HCT116 (cell line): ENCODE results near the gene IKZF3. TPM values are rescaled to one million over a fixed set of nuclear protein-coding genes. Genes with fewer than 3 reads are reported as not detected.

ENCODE experiments used
- ATAC-seq: fragments of 200-7000 bp; cut with Tn5 transposase; 2 replicates; pipeline ENCODE4 v1.9.1; 2020; ENCODE audit warnings: mild to moderate bottlenecking, moderate library complexity
- BruUV-seq: library from RNA; stranded (reverse); fragments of 400-500 nt; replicated peaks from 2 replicates; lab custom pipeline; 2021; lab: Mats Ljungman, UMichigan
- CTCF ChIA-PET: fragments of 300-600 bp; sonication (Branson Sonifier 250); formaldehyde crosslinking; loops from one replicate; lab custom pipeline; 2021; ENCODE audit warnings: antibody characterized with exemption; lab: Charles Lee
- POLR2A ChIA-PET: fragments of 300-600, 350-600 bp; sonication (Branson Sonifier 250); formaldehyde crosslinking; loops from one replicate; lab custom pipeline; 2021; ENCODE audit warnings: antibody characterized with exemption; lab: Charles Lee
- RAD21 ChIA-PET, 2 experiments: fragments of 300-600 bp; sonication (Branson Sonifier 250); formaldehyde crosslinking; loops; one replicate each; lab custom pipeline; 2023; ENCODE audit warnings: low total read pairs in 2 of 2; ENCODE audit not compliant: uncharacterized antibody in 2 of 2, unreplicated experiment in 2 of 2, low non-redundant PET in 1 of 2; lab: Charles Lee
- DNase-seq: peaks from one replicate; pipeline ENCODE4 v3.0.0-alpha.2; 2010; ENCODE audit warnings: low read depth, low spot score
- H2AFZ ChIP-seq: fragments of 200-600 bp; shearing (Covaris generic), sonication (generic); 2 replicates; pipeline ENCODE4 v1.6.1; 2017; ENCODE audit warnings: low read depth, mixed run types, mixed read lengths, antibody characterized with exemption, low read length; ENCODE audit not compliant: poor library complexity, severe bottlenecking
- H3K27ac ChIP-seq: 2 replicates; pipeline ENCODE4 v1.5.1; 2012; ENCODE audit warnings: low read depth, low read length
- H3K27me3 ChIP-seq: fragments of 200-600 bp; sonication (generic); 2 replicates; pipeline ENCODE4 v1.6.1; 2016; ENCODE audit warnings: mixed run types, low read length, mixed read lengths; ENCODE audit not compliant: insufficient read depth
- H3K36me3 ChIP-seq, 2 experiments: fragments of 200-500 bp in 1 of 2; fragments of 200-600 bp in 1 of 2; sonication (Bioruptor generic) in 1 of 2; sonication (generic) in 1 of 2; 2 replicates each; pipeline versions ENCODE4 v1.5.1 to v1.6.1; 2014 to 2016; ENCODE audit warnings: low read length in 2 of 2, inconsistent platforms in 1 of 2, mixed read lengths in 1 of 2, mixed run types in 1 of 2; ENCODE audit not compliant: insufficient read depth in 2 of 2, control insufficient read depth in 1 of 2
- H3K4me1 ChIP-seq, 2 experiments: fragments of 200-600 bp in 1 of 2; sonication (generic) in 1 of 2; 2 replicates each; pipeline versions ENCODE4 v1.5.1 to v1.6.1; 2012 to 2017; ENCODE audit warnings: low read length in 2 of 2, inconsistent platforms in 1 of 2, mild to moderate bottlenecking in 1 of 2, mixed read lengths in 1 of 2, mixed run types in 1 of 2, moderate library complexity in 1 of 2; ENCODE audit not compliant: insufficient read depth in 2 of 2, control insufficient read depth in 1 of 2
- H3K4me2 ChIP-seq: fragments of 200-600 bp; sonication (generic); 2 replicates; pipeline ENCODE4 v1.6.1; 2017; ENCODE audit warnings: mixed run types, low read length, mixed read lengths
- H3K4me3 ChIP-seq, 2 experiments: fragments of 200-600 bp in 1 of 2; sonication (generic) in 1 of 2; replicated peaks in 1 of 2; 2 replicates each; pipeline ENCODE4 v1.5.1; 2011 to 2016; ENCODE audit warnings: low read length in 2 of 2, control low read depth in 1 of 2, low read depth in 1 of 2, mild to moderate bottlenecking in 1 of 2, mixed read lengths in 1 of 2, mixed run types in 1 of 2
- H3K79me2 ChIP-seq: fragments of 200-600 bp; sonication (generic); 2 replicates; pipeline ENCODE4 v1.6.1; 2017; ENCODE audit warnings: mild to moderate bottlenecking, mixed run types, low read length, moderate library complexity, mixed read lengths; ENCODE audit not compliant: insufficient read depth
- H3K9ac ChIP-seq: fragments of 200-600 bp; sonication (generic); 2 replicates; pipeline ENCODE4 v1.6.1; 2016; ENCODE audit warnings: low read length, mixed read lengths
- H3K9me2 ChIP-seq: fragments of 200-600 bp; sonication (generic), shearing (Covaris generic); 2 replicates; pipeline ENCODE4 v1.6.1; 2017; ENCODE audit warnings: mixed run types, mild to moderate bottlenecking, moderate library complexity; ENCODE audit not compliant: insufficient read depth
- H3K9me3 ChIP-seq, 2 experiments: fragments of 200-500 bp in 1 of 2; fragments of 200-600 bp in 1 of 2; sonication (Bioruptor generic) in 1 of 2; sonication (generic) in 1 of 2; 2 replicates each; pipeline ENCODE4 v1.6.1; 2014 to 2017; ENCODE audit warnings: low read length in 2 of 2, mixed read lengths in 2 of 2, inconsistent platforms in 1 of 2, low read depth in 1 of 2, mild to moderate bottlenecking in 1 of 2, mixed run types in 1 of 2, moderate library complexity in 1 of 2; ENCODE audit not compliant: control insufficient read depth in 1 of 2, insufficient read depth in 1 of 2
- H4K20me1 ChIP-seq: fragments of 200-600 bp; sonication (generic), shearing (Covaris generic); 2 replicates; pipeline ENCODE4 v1.6.1; 2017; ENCODE audit warnings: mixed run types, mild to moderate bottlenecking, moderate library complexity; ENCODE audit not compliant: insufficient read depth
- ATF3 ChIP-seq: IDR thresholded peaks from 2 replicates; pipeline ENCODE4 v1.6.1; 2012
- CBX3 ChIP-seq: IDR thresholded peaks from 2 replicates; pipeline ENCODE4 v1.6.1; 2012; ENCODE audit warnings: low read depth
- CEBPB ChIP-seq: IDR thresholded peaks from 2 replicates; pipeline ENCODE4 v1.6.1; 2012; ENCODE audit warnings: low read depth
- CTCF ChIP-seq, 3 experiments: fragments of 200-600 bp in 1 of 3; sonication (generic) in 1 of 3; IDR thresholded peaks in 2 of 3; conservative IDR thresholded peaks in 1 of 3; 2 replicates each; pipeline ENCODE4 v1.5.1; 2012 to 2017; ENCODE audit warnings: low read depth in 2 of 3, low read length in 2 of 3, antibody characterized with exemption in 1 of 3, borderline replicate concordance in 1 of 3, control low read depth in 1 of 3, mild to moderate bottlenecking in 1 of 3, mixed read lengths in 1 of 3, mixed run types in 1 of 3, moderate library complexity in 1 of 3; ENCODE audit not compliant: insufficient read depth in 1 of 3
- EZH2 ChIP-seq: fragments of 200-600 bp; sonication (generic); IDR thresholded peaks from 2 replicates; pipeline ENCODE4 v1.6.1; 2017; ENCODE audit warnings: antibody characterized with exemption, mixed run types
- EZH2phosphoT487 ChIP-seq: fragments of 200-600 bp; IDR thresholded peaks from 2 replicates; pipeline ENCODE4 v1.6.1; 2018; ENCODE audit warnings: antibody characterized with exemption, borderline replicate concordance
- FOSL1 ChIP-seq: IDR thresholded peaks from 2 replicates; pipeline ENCODE4 v1.6.1; 2012; ENCODE audit warnings: low read depth
- JUND ChIP-seq: IDR thresholded peaks from 2 replicates; pipeline ENCODE4 v1.6.1; 2012
- MAX ChIP-seq: IDR thresholded peaks from 2 replicates; pipeline ENCODE4 v1.6.1; 2012
- POLR2A ChIP-seq: IDR thresholded peaks from 2 replicates; pipeline ENCODE4 v1.7.0; 2011; ENCODE audit warnings: borderline replicate concordance; ENCODE audit not compliant: insufficient read depth, insufficient read length; ENCODE audit errors: extremely low read depth
- RAD21 ChIP-seq: IDR thresholded peaks from 2 replicates; pipeline ENCODE4 v1.6.1; 2012; ENCODE audit warnings: low read depth, mild to moderate bottlenecking
- REST ChIP-seq: IDR thresholded peaks from 2 replicates; pipeline ENCODE4 v1.6.1; 2012; ENCODE audit warnings: low read depth
- SIN3A ChIP-seq: IDR thresholded peaks from 2 replicates; pipeline ENCODE4 v1.6.1; 2012; ENCODE audit warnings: low read depth
- SP1 ChIP-seq: IDR thresholded peaks from 2 replicates; pipeline ENCODE4 v1.6.1; 2012; ENCODE audit warnings: low read depth
- TCF7L2 ChIP-seq: IDR thresholded peaks from 2 replicates; pipeline ENCODE4 v1.7.0; 2011; ENCODE audit warnings: borderline replicate concordance, inconsistent platforms; ENCODE audit not compliant: insufficient read depth, insufficient read length; ENCODE audit errors: extremely low read depth
- YY1 ChIP-seq: IDR thresholded peaks from 2 replicates; pipeline ENCODE4 v1.6.1; 2011; ENCODE audit warnings: low read length, low read depth, moderate library complexity, mild to moderate bottlenecking; ENCODE audit not compliant: insufficient replicate concordance; ENCODE audit errors: extremely low read depth
- ZBTB33 ChIP-seq: IDR thresholded peaks from 2 replicates; pipeline ENCODE4 v1.6.1; 2011; ENCODE audit warnings: mild to moderate bottlenecking, low read length, moderate library complexity; ENCODE audit not compliant: insufficient replicate concordance; ENCODE audit errors: extremely low read depth
- intact Hi-C: fragments of 100-400 bp; cut with micrococcal nuclease; formaldehyde crosslinking; loops from 2 replicates; pipeline ENCODE4 v1.10.0; 2022
- total RNA-seq: library from RNA; stranded (reverse); gene quantifications from one replicate; pipeline ENCODE4 v1.2.1, GENCODE V29; 2021; ENCODE audit not compliant: unreplicated experiment

IKZF3 gene
- total RNA-seq, 1 experiment from 2014 or later = 0.30 TPM

- intact Hi-C loops = no loop called here
- H2AFZ ChIP-seq = no peak overlapping the region
- no peaks in the 10 kb centered on the region for H3K9me3 ChIP-seq
- no peak overlapping the region for H3K27ac ChIP-seq
- no peak overlapping the region for H3K9ac ChIP-seq
- BruUV-seq = no TSS peak
- no peaks in the 10 kb centered on the region for H3K9me2 ChIP-seq
- no peaks in the 10 kb centered on the region; the same call in 1 of the 2 replicates for H3K27me3 ChIP-seq
- ATAC-seq = no peak
- TF ChIP-seq ZBTB33 (no peak), SIN3A (no peak), CTCF (IDR thresholded peaks at IDR 0.05 in 2 of 3, conservative IDR thresholded peaks at IDR 0.05 in 1 of 3; ENCODE audit: borderline replicate concordance in 1 of 3, insufficient read depth in 1 of 3, low read depth in 2 of 3, low read length in 2 of 3) (no peak), POLR2A (no peak), RAD21 (no peak), FOSL1 (no peak), JUND (no peak), ATF3 (no peak), REST (no peak), EZH2phosphoT487 (no peak), MAX (no peak), CEBPB (no peak), YY1 (no peak), SP1 (no peak), EZH2 (no peak), CBX3 (no peak), TCF7L2 (no peak)
- ChIA-PET CTCF (no interaction called here), RAD21 (no interaction called here), POLR2A (no interaction called here)
- H3K4me2 ChIP-seq = no peak overlapping the region
- no peak for DNase-seq
- no peaks in the 10 kb centered on the region for H3K36me3 ChIP-seq
- H3K4me1 ChIP-seq = no peaks in the 10 kb centered on the region
- H3K4me3 ChIP-seq = no peak overlapping the region
- H3K79me2 ChIP-seq = no peaks in the 10 kb centered on the region
- H4K20me1 ChIP-seq = no peaks in the 10 kb centered on the region
Observed at GRCh38 chr17:39813631-39814030, 50.5 kb downstream of the IKZF3 start.
